Activated CD4-positive, alpha-beta T cell treated with anti-CD3 and anti-CD28 coated beads for 48 hours (primary cell): ENCODE measurements around the gene SPTA1.
"Not testable (repeated sequence)": the region's sequence is repeated elsewhere in the genome, so short reads cannot be mapped to it uniquely, and the experiment has no call there.

ENCODE experiments used
- DNase-seq: peaks from one replicate; pipeline ENCODE4 v3.0.0-alpha.2; 2020

Gene SPTA1

GRCh38 chr1:158686111-158687009, at the start of gene SPTA1:
Gene SPTA1, minus strand, starts transcription at chr1:158686715. Its CDS starts 198 bp downstream, at chr1:158686517.
- no peak for DNase-seq

DNA sequence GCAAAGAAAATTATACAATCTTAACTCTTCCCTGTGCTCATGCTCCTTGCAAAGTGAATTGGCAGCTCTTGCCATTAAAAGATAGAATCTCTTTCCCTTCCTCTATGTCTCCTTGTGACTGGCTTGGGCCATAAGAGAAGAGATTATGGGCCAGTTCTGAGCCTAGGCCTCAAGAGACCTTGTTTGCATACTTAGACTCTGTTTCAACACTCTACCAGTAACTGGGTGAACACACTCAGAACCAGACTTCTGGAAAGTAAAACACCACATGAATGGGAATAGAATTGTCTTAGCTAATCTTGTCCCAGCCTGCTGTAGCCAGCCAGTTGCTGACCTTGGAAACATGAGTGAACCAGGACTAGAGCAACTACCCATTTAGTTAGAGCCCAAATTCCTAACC, 49.3 kb upstream of the SPTA1 start:
- DNase-seq, result no peak

DNA sequence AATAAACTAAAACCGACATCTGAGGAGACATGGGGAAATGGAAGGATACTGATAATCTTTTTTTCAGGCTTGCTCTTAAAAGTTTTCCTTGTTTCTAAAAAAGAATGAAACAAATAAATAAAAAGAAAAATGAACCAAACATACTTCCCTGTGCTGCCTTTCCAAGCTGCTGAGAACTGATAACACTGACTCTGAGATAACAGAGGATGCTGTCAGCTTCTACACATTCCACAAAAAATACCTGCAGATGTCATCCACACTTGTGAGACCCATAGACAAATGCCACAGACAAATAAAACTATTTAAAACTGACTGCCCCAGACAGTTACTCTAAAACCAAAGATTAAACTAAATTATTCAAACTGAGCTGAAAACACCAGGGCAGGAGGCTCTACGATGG, 46.0 kb upstream of the SPTA1 start:
- no peak for DNase-seq

DNA sequence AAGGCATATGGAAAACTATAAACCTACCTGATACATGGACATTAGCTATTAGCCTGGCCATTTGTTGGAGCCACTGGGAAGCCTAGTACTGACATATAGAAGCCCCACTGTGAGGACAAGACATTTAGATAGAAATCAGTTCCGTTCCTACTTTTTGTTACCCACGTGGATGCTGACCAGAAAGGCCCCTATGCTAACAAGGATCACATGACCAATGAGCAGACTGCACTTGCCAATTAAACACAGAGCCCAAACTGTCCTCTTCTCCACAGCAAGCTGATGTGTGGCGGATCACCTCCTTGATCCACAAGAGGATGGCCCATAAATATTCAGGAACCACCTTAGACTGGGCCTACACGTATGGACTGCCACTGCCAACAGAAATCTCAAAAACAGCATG, 45.2 kb upstream of the SPTA1 start:
- no peak for DNase-seq

DNA sequence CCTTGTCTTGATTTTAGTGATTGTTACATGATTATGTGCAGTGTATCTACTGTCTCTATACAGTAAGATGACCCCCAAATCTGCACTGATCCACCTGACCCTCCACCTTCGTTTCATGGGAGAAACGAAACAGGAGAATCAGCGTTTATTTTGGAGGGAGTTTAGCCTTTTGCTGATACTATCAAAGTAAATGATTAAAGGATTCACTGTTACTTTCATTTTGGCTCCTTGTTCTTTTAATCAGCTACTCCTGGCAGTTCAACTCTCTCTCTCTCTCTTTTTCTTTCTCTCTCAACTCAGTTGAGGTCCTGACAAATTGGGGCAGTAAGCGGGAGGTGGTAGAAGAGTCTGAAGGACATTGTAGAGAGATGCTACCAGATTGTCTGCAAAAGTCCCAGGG, 43.9 kb upstream of the SPTA1 start:
- no peak for DNase-seq

GRCh38 chr1:158728510-158729225, 42.2 kb upstream of the SPTA1 start:
- DNase-seq, result no peak

DNA sequence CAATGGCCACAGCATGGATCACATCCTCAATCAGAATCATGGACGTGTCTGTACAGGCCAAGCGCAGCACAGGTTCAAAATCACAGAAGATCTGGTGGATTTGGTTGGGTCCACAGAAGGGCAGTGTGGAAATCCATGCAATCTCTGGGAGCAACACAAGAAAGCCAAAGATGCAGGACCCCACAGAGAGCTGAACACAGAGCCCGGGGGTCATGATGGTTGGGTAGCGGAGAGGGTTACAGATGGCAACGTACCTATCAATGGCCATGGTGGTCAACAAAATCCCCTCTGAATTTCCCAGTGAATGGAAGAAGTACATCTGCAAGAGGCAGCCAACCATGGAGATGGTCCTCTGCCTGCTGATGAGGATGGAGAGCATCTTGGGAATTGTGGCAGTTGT, 37.9 kb upstream of the SPTA1 start:
- DNase-seq, result no peak

DNA sequence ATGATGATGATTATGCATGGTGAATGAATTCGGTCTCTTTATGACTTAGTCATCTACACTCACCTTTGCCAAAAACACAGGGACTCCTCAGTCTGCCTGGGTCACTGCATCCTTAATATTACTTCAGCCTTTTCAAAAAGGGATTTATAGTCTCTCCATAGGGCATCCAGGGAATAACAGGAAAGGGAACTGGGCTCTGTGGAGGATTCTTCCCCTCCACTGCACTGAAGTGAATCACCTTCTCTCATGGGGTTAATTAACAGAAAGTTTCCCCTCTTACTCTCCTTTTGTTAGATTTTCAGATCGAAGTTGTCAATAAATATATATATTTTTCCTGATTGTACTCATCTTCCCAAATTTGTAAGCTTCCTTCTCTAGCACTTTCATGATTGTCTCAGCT, 34.1 kb upstream of the SPTA1 start, which contains the start of gene OR6K3:
OR6K3 (minus strand) TSS at position 101 of the 400 bp plus-strand sequence. CDS start 2,605 bp downstream, outside the sequence.
- DNase-seq, result no peak

- no peak for DNase-seq
Observed at GRCh38 chr1:158719664-158720063, 33.1 kb upstream of the SPTA1 start.

DNA sequence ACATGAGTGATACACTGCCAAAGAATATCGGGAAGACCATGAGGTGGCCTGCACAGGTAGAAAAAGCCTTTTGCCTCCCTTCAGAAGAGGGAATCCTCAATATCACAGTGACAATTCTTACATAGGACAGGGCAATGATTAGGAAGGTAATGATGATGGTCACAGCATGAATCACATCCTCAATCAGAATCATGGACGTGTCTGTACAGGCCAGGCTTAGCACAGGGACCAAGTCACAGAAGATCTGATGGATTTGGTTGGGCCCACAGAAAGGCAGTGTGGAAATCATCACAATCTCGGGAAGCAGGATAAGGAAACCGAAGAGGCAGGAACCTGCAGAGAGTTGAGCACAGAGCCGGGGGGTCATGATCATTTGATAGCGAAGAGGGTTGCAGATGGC, 30.8 kb upstream of the SPTA1 start:
- no peak for DNase-seq

DNA sequence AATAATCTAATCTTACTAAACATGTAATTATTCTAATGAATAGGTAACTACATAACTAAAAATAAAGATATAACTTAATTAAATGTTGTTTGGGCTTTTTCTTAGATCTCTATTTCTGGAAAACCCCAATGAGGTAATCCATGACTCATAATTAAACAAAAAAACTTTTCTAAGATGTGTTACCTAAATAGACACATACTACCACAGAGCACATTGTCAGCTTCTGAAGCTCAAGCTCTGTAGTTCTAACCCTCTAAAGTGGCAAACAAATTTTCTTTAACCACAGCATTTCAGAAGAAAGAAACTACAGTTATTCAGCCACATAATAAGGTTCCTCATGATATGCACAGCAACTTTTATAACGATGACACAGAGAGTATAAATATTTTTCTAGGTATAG, 29.8 kb upstream of the SPTA1 start:
- DNase-seq, result no peak

GRCh38 chr1:158714754-158715153, 28.2 kb upstream of the SPTA1 start:
- DNase-seq, result no peak

DNA sequence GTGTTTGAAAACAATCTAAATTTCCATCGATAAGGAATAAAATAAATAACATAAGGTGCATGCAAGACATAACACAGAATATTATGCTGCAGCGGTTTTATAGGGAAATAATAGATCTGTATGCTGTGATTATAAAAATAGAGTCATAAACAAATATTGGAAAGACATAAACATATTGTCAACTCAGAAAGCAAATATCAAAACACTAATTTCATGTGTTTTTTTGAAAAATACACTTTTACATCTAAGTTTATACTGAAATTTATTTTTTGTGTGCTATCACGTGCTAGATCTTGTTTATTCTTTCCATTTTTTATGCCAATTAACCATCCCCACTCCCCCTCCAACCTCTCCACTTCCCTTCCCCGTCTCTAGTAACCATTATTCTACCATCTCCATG, 24.6 kb upstream of the SPTA1 start:
- DNase-seq, result no peak

GRCh38 chr1:158706096-158706495, 19.6 kb upstream of the SPTA1 start:
- no peak for DNase-seq

GRCh38 chr1:158700552-158700951, 14.0 kb upstream of the SPTA1 start, which contains the start of gene OR6K2:
Gene OR6K2, minus strand, starts transcription at chr1:158700652. Its CDS starts 0 bp downstream, at chr1:158700652.
- DNase-seq, result no peak

- DNase-seq, result no peak
Observed at GRCh38 chr1:158694596-158694995, 8.1 kb upstream of the SPTA1 start.

GRCh38 chr1:158692356-158692755, 5.8 kb upstream of the SPTA1 start:
- DNase-seq, result no peak

- DNase-seq, result no peak
Observed at GRCh38 chr1:158691907-158692306, 5.4 kb upstream of the SPTA1 start.

DNA sequence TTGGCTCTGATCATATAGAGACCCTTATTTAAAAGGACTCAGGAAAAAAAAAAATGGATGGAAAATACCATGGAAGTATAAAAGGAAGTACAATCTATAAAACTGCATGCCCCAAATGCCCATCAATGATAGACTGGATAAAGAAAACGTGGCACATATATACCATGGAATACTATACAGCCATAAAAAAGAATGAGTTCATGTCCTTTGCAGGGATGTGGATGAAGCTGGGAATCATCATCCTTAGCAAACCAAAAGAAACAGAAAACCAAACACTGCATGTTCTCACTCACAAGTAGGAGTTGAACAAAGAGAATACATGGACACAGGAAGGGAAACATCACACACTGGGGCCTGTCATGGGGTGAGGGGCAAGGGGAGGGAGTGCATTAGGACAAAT, 4.6 kb upstream of the SPTA1 start:
- DNase-seq, result not testable (repeated sequence)

- DNase-seq, result no peak
Observed at GRCh38 chr1:158689875-158690274, 3.4 kb upstream of the SPTA1 start.

GRCh38 chr1:158689110-158689509, 2.6 kb upstream of the SPTA1 start:
- no peak for DNase-seq

- not testable (repeated sequence) for DNase-seq
Observed at GRCh38 chr1:158688343-158688742, 1.8 kb upstream of the SPTA1 start.

GRCh38 chr1:158687037-158687436, 522 bp upstream of the SPTA1 start:
- no peak for DNase-seq

DNA sequence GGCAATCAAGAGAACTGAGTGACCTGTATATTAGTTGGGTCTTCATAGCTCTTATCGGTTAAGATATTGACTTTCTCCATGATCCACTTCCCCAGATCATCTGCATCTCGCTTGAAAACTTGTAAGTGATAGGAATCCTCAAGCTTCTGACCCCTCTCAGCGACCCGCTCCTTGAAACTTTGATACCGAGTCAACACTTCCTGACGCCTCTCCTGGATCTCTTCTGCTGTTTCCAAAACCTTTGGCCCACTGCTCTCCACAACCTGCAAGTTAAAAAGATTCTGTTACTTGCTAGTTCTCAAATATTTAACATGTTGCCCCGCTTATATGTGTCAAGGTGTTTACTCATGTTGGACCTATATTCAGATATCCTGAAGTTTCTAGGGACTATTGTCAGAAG, 1.4 kb downstream of the SPTA1 start:
- DNase-seq, result no peak
